ENCODE data around the gene PTPRD.

PTPRD gene

DNA sequence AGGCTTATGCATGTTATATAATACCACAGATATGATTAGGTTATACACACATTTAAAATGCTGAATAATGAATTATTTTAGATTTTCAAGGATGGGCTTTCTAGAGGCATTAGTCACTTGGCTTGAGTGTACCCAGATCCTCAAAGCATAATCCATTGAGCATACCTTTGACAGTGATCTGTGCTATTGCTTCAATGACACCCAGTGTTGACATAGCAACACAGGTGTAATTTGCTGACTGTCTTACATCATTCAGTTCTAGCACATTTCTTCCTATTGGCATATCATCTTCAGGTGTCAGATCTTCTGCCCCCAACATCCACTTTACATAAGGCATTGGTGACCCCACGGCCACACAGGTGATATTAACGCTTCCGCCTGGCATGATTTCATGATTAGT lies 2091.7 kb downstream of the PTPRD start:
- no peaks in the 10 kb centered on the region for H3K9me3 ChIP-seq (ENCODE audit: control insufficient read depth, insufficient read depth, low read length)
- no peaks in the 10 kb centered on the region for H3K27me3 ChIP-seq (ENCODE audit: control insufficient read depth, low read length)
- no peak overlapping the region for H3K4me3 ChIP-seq (ENCODE audit: low read length)
- no peaks in the 10 kb centered on the region for H3K4me1 ChIP-seq (ENCODE audit: control insufficient read depth, low read length)
- H3K79me2 ChIP-seq (ENCODE audit: control insufficient read depth, low read length) = no peaks in the 10 kb centered on the region
- no peaks in the 10 kb centered on the region for H3F3A ChIP-seq (ENCODE audit: control insufficient read depth, insufficient read depth)
- H3K9me2 ChIP-seq (replicated peaks; ENCODE audit: control insufficient read depth, low read length) = no peaks in the 10 kb centered on the region
- H4K20me1 ChIP-seq (ENCODE audit: control insufficient read depth, insufficient read depth, low read depth, low read length) = no peaks in the 10 kb centered on the region
- TF ChIP-seq CTCF (IDR thresholded peaks at IDR 0.05; ENCODE audit: low read depth, low read length, poor library complexity, severe bottlenecking) (no peak), EZH2phosphoT487 (IDR thresholded peaks at IDR 0.05; ENCODE audit: borderline replicate concordance, low read length) (no peak)
- H3K4me2 ChIP-seq (ENCODE audit: low read length) = no peak overlapping the region
- no peaks in the 10 kb centered on the region for H3K36me3 ChIP-seq (ENCODE audit: control insufficient read depth, low read length)
- H3K27ac ChIP-seq (ENCODE audit: low read depth, low read length) = no peak overlapping the region

- no peak overlapping the region for H3K4me3 ChIP-seq (ENCODE audit: low read length)
- no peaks in the 10 kb centered on the region for H3K4me1 ChIP-seq (ENCODE audit: control insufficient read depth, low read length)
- H3K27ac ChIP-seq (ENCODE audit: low read depth, low read length) = no peak overlapping the region
- H3K36me3 ChIP-seq (ENCODE audit: control insufficient read depth, low read length) = no peaks in the 10 kb centered on the region
- H3K4me2 ChIP-seq (ENCODE audit: low read length) = no peak overlapping the region
- no peaks in the 10 kb centered on the region for H3F3A ChIP-seq (ENCODE audit: control insufficient read depth, insufficient read depth)
- H3K9me3 ChIP-seq (ENCODE audit: control insufficient read depth, insufficient read depth, low read length) = no peaks in the 10 kb centered on the region
- H3K9me2 ChIP-seq (replicated peaks; ENCODE audit: control insufficient read depth, low read length) = no peaks in the 10 kb centered on the region
- no peaks in the 10 kb centered on the region for H4K20me1 ChIP-seq (ENCODE audit: control insufficient read depth, insufficient read depth, low read depth, low read length)
- no peaks in the 10 kb centered on the region for H3K79me2 ChIP-seq (ENCODE audit: control insufficient read depth, low read length)
- no peaks in the 10 kb centered on the region for H3K27me3 ChIP-seq (ENCODE audit: control insufficient read depth, low read length)
- TF ChIP-seq EZH2phosphoT487 (IDR thresholded peaks at IDR 0.05; ENCODE audit: borderline replicate concordance, low read length) (no peak), CTCF (IDR thresholded peaks at IDR 0.05; ENCODE audit: low read depth, low read length, poor library complexity, severe bottlenecking) (no peak)
Observed at GRCh38 chr9:8515748-8516147, 2097.1 kb downstream of the PTPRD start.

DNA sequence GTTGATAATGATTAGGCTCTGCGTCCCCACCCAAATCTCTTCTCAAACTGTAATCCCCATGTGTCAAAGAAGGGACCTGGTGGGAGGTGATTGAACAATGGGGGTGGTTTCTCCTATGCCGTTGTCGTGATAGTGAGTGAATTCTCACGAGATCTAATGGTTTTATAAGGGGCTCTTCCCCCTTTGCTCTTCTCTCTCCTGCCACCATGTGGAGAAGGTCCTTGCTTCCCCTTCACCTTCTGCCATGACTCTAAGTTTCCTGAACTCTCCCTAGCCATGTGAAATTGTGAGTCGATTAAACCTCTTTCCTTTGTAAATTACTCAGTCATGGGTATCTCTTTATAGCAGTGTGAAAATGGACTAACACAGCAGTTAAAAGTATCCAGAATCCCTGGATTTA lies 2098.0 kb downstream of the PTPRD start:
- Histone ChIP-seq H3K9me2 (replicated peaks; ENCODE audit: control insufficient read depth, low read length) (no peaks in the 10 kb centered on the region), H3F3A (ENCODE audit: control insufficient read depth, insufficient read depth) (no peaks in the 10 kb centered on the region), H3K4me1 (ENCODE audit: control insufficient read depth, low read length) (no peaks in the 10 kb centered on the region), H3K9me3 (ENCODE audit: control insufficient read depth, insufficient read depth, low read length) (no peaks in the 10 kb centered on the region), H3K4me3 (ENCODE audit: low read length) (no peak overlapping the region), H3K27me3 (ENCODE audit: control insufficient read depth, low read length) (no peaks in the 10 kb centered on the region), H3K79me2 (ENCODE audit: control insufficient read depth, low read length) (no peaks in the 10 kb centered on the region), H3K27ac (ENCODE audit: low read depth, low read length) (no peak overlapping the region), H3K36me3 (ENCODE audit: control insufficient read depth, low read length) (no peaks in the 10 kb centered on the region), H3K4me2 (ENCODE audit: low read length) (no peak overlapping the region), H4K20me1 (ENCODE audit: control insufficient read depth, insufficient read depth, low read depth, low read length) (no peaks in the 10 kb centered on the region)
- TF ChIP-seq CTCF (IDR thresholded peaks at IDR 0.05; ENCODE audit: low read depth, low read length, poor library complexity, severe bottlenecking) (no peak), EZH2phosphoT487 (IDR thresholded peaks at IDR 0.05; ENCODE audit: borderline replicate concordance, low read length) (no peak)

Measured in DOHH2 (cell line).